PC-3 (cell line): ENCODE data around the gene CDH4. TPM values are rescaled to one million over a fixed set of nuclear protein-coding genes. Genes with fewer than 3 reads are reported as not detected.

ENCODE experiments used
- ATAC-seq: fragments of 200-7000 bp; cut with Tn5 transposase; 2 replicates; pipeline ENCODE4 v1.9.1; 2020; ENCODE audit warnings: mild to moderate bottlenecking, moderate library complexity
- BruUV-seq: library from RNA; stranded (reverse); fragments of 400-500 nt; replicated peaks from 2 replicates; lab custom pipeline; 2021; lab: Mats Ljungman, UMichigan
- CTCF ChIA-PET: fragments of 300-600 bp; sonication (Branson Sonifier 250); formaldehyde crosslinking; loops from one replicate; lab custom pipeline; 2022; ENCODE audit warnings: antibody characterized with exemption; lab: Charles Lee
- POLR2A ChIA-PET: fragments of 300-600 bp; sonication (Branson Sonifier 250); formaldehyde crosslinking; loops from one replicate; lab custom pipeline; 2022; ENCODE audit warnings: antibody characterized with exemption; ENCODE audit not compliant: unreplicated experiment; lab: Charles Lee
- DNase-seq: peaks from one replicate; pipeline ENCODE4 v3.0.0-alpha.2; 2015
- H2AFZ ChIP-seq: fragments of 300-600 bp; sonication (generic); 2 replicates; pipeline ENCODE4 v1.6.0; 2016; ENCODE audit warnings: antibody characterized with exemption, low read length
- H3F3A ChIP-seq: fragments of 300-600 bp; sonication (generic); one replicate; pipeline ENCODE4 v1.6.0; 2017; ENCODE audit warnings: antibody characterized with exemption, low read length, control low read depth, mild to moderate bottlenecking; ENCODE audit not compliant: unreplicated experiment
- H3K27ac ChIP-seq: fragments of 300-600 bp; sonication (generic); 2 replicates; pipeline ENCODE4 v1.5.1; 2016; ENCODE audit warnings: mild to moderate bottlenecking, low read length
- H3K27me3 ChIP-seq: fragments of 300-600 bp; sonication (generic); 2 replicates; pipeline ENCODE4 v1.6.1; 2016; ENCODE audit warnings: low read length, mixed read lengths
- H3K36me3 ChIP-seq: fragments of 300-600 bp; sonication (generic); 2 replicates; pipeline ENCODE4 v1.6.1; 2016; ENCODE audit warnings: low read depth, mixed run types, low read length, mixed read lengths
- H3K4me1 ChIP-seq: fragments of 300-600 bp; sonication (generic); 2 replicates; pipeline ENCODE4 v1.5.1; 2016; ENCODE audit warnings: low read length; ENCODE audit not compliant: insufficient read depth
- H3K4me2 ChIP-seq: fragments of 300-600 bp; sonication (generic); 2 replicates; pipeline ENCODE4 v1.6.0; 2016; ENCODE audit warnings: low read length
- H3K4me3 ChIP-seq: fragments of 300-600 bp; sonication (generic); 2 replicates; pipeline ENCODE4 v1.5.1; 2016; ENCODE audit warnings: mild to moderate bottlenecking, low read length, mixed read lengths
- H3K79me2 ChIP-seq: fragments of 300-600 bp; sonication (generic); 2 replicates; pipeline ENCODE4 v1.6.1; 2017; ENCODE audit warnings: low read length, mixed read lengths
- H3K9ac ChIP-seq: fragments of 300-600 bp; sonication (generic); 2 replicates; pipeline ENCODE4 v1.6.0; 2016; ENCODE audit warnings: mild to moderate bottlenecking, low read length
- H3K9me2 ChIP-seq: fragments of 300-600 bp; sonication (generic); replicated peaks from 2 replicates; pipeline ENCODE4 v1.6.1; 2016; ENCODE audit warnings: mixed run types, low read length, mixed read lengths
- H3K9me3 ChIP-seq: fragments of 300-600 bp; sonication (generic); 2 replicates; pipeline ENCODE4 v1.6.1; 2016; ENCODE audit warnings: low read length, mixed read lengths
- H4K20me1 ChIP-seq: fragments of 300-600 bp; sonication (generic); 2 replicates; pipeline ENCODE4 v1.6.1; 2016; ENCODE audit warnings: low read length, mixed read lengths
- CTCF ChIP-seq: fragments of 300-600 bp; sonication (generic); conservative IDR thresholded peaks from 2 replicates; pipeline ENCODE4 v1.5.1; 2017; ENCODE audit warnings: antibody characterized with exemption, low read depth, mild to moderate bottlenecking, low read length
- EZH2 ChIP-seq: fragments of 300-600 bp; sonication (generic); IDR thresholded peaks from one replicate; pipeline ENCODE4 v1.6.1; 2017; ENCODE audit warnings: antibody characterized with exemption, mild to moderate bottlenecking, low read length; ENCODE audit not compliant: unreplicated experiment
- EZH2phosphoT487 ChIP-seq: fragments of 300-600 bp; sonication (generic); IDR thresholded peaks from 2 replicates; pipeline ENCODE4 v1.6.1; 2018; ENCODE audit warnings: mild to moderate bottlenecking, antibody characterized with exemption, low read length, borderline replicate concordance
- intact Hi-C: fragments of 100-400 bp; cut with micrococcal nuclease; formaldehyde crosslinking; loops from 2 replicates; pipeline ENCODE4 v1.9.0; 2023
- total RNA-seq: library from RNA; depleted of rRNA; stranded (reverse); fragments of >200 nt; gene quantifications from 2 replicates; pipeline ENCODE4 v1.2.3, GENCODE V29; 2014

CDH4 gene
- total RNA-seq, 1 experiment from 2014 or later = not detected

- Histone ChIP-seq H3K27ac (no peak overlapping the region), H3K27me3 (peaks cover 75% of the 10 kb centered on the region), H4K20me1 (no peaks in the 10 kb centered on the region), H3K36me3 (no peaks in the 10 kb centered on the region), H3K4me3 (no peak overlapping the region), H3K4me2 (no peak overlapping the region), H3F3A (no peaks in the 10 kb centered on the region), H3K9ac (no peak overlapping the region), H3K4me1 (no peaks in the 10 kb centered on the region), H2AFZ (no peak overlapping the region), H3K9me3 (no peaks in the 10 kb centered on the region), H3K79me2 (no peaks in the 10 kb centered on the region), H3K9me2 (no peaks in the 10 kb centered on the region)
- POLR2A ChIA-PET = no interaction called here
- TF ChIP-seq EZH2 (no peak), EZH2phosphoT487 (no peak), CTCF (no peak)
- no peak for ATAC-seq
- CTCF ChIA-PET = no interaction called here
- BruUV-seq = no TSS peak
- DNase-seq = no peak
- intact Hi-C loops = no loop called here
These were observed 525.9 kb downstream of the CDH4 start for GRCh38 chr20:61777773-61778494.

GRCh38 chr20:61778495-61778863 is 526.4 kb downstream of the CDH4 start:
- TF ChIP-seq CTCF (no peak), EZH2 (no peak), EZH2phosphoT487 (no peak)
- Histone ChIP-seq H3K27me3 (peaks cover 76% of the 10 kb centered on the region), H3K9me2 (no peaks in the 10 kb centered on the region), H3K9me3 (no peaks in the 10 kb centered on the region), H4K20me1 (no peaks in the 10 kb centered on the region), H3K36me3 (no peaks in the 10 kb centered on the region), H3K4me2 (no peak overlapping the region), H3F3A (no peaks in the 10 kb centered on the region), H3K4me3 (no peak overlapping the region), H3K9ac (no peak overlapping the region), H3K27ac (no peak overlapping the region), H3K79me2 (no peaks in the 10 kb centered on the region), H2AFZ (no peak overlapping the region), H3K4me1 (no peaks in the 10 kb centered on the region)
- no peak for DNase-seq
- CTCF ChIA-PET = no interaction called here
- intact Hi-C loops = no loop called here
- no peak for ATAC-seq
- POLR2A ChIA-PET = no interaction called here
- no TSS peak for BruUV-seq

- Histone ChIP-seq H3K79me2 (no peaks in the 10 kb centered on the region), H2AFZ (no peak overlapping the region), H3K36me3 (no peaks in the 10 kb centered on the region), H3K4me2 (no peak overlapping the region), H3K9me3 (no peaks in the 10 kb centered on the region), H3K4me1 (no peaks in the 10 kb centered on the region), H3F3A (no peaks in the 10 kb centered on the region), H3K27me3 (peaks cover 68% of the 10 kb centered on the region), H3K27ac (no peak overlapping the region), H3K9ac (no peak overlapping the region), H4K20me1 (no peaks in the 10 kb centered on the region), H3K9me2 (no peaks in the 10 kb centered on the region), H3K4me3 (no peak overlapping the region)
- CTCF ChIA-PET = no interaction called here
- POLR2A ChIA-PET = no interaction called here
- ATAC-seq (no peak), DNase-seq (no peak)
- intact Hi-C loops = no loop called here
- TF ChIP-seq EZH2phosphoT487 = no peak
- no TSS peak for BruUV-seq
These were observed 527.3 kb downstream of the CDH4 start for GRCh38 chr20:61779176-61779965.
